AG04449 (cell line): ENCODE measurements around the gene OR52E4.

Experiments used
- CTCF ChIA-PET: fragments of 350-600 bp; formaldehyde crosslinking; extraction: SDS; loops from one replicate; lab custom pipeline; 2021; ENCODE audit warnings: antibody characterized with exemption; lab: Yijun Ruan, JAX
- POLR2A ChIA-PET: fragments of 400-600, 350-600 bp; formaldehyde crosslinking; extraction: SDS; loops from one replicate; lab custom pipeline; 2020; ENCODE audit warnings: antibody characterized with exemption, inconsistent platforms; lab: Yijun Ruan, JAX
- DNase-seq: peaks from one replicate; pipeline ENCODE4 v3.0.0-alpha.2; 2010; ENCODE audit warnings: low read depth, low spot score
- H3K4me3 ChIP-seq: 2 replicates; pipeline ENCODE4 v1.5.1; 2011; ENCODE audit warnings: low read depth, mild to moderate bottlenecking, control low read depth, low read length
- TF ChIP-seq, protein P1 (sequence below): IDR thresholded peaks from one replicate; pipeline ENCODE4 v1.5.1; 2011; ENCODE audit warnings: mild to moderate bottlenecking, moderate library complexity, low read length, control low read depth, inconsistent platforms; ENCODE audit not compliant: insufficient read depth; ENCODE audit errors: missing control alignments

OR52E4 gene

DNA sequence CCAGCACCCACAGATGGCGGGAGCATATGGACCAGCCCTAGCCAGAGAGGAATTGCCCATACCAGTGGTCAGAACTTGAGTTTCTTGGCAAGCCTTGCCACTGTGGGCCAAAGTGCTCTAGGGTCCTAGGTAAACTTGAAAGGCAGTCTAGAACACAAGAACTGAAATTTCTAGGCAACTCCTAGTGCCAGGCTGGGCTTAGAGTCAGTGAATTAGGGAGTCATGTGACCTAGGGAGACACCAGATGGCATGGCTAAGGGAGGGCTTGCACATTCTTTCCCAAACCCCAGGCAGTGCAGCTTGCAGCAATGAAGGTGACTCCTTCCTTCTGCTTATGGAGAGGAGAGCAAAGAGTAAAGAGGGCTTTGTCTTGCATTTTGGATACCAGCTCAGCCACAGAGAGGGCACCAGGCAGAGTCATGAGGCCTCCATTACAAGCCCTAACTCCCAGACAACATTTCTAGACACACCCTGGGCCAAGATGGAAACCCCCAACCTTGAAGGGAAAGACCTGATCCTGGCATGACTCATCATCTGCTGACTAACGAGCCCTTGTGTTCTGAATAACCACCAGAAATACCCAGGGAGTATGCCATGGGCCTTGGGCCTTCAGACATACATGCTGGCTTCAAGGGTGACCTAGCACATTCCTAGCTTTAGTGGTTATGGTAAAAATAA is 42.5 kb downstream of the OR52E4 start:
- TF ChIP-seq, protein P1, sequence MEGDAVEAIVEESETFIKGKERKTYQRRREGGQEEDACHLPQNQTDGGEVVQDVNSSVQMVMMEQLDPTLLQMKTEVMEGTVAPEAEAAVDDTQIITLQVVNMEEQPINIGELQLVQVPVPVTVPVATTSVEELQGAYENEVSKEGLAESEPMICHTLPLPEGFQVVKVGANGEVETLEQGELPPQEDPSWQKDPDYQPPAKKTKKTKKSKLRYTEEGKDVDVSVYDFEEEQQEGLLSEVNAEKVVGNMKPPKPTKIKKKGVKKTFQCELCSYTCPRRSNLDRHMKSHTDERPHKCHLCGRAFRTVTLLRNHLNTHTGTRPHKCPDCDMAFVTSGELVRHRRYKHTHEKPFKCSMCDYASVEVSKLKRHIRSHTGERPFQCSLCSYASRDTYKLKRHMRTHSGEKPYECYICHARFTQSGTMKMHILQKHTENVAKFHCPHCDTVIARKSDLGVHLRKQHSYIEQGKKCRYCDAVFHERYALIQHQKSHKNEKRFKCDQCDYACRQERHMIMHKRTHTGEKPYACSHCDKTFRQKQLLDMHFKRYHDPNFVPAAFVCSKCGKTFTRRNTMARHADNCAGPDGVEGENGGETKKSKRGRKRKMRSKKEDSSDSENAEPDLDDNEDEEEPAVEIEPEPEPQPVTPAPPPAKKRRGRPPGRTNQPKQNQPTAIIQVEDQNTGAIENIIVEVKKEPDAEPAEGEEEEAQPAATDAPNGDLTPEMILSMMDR, result no peak
- ChIA-PET CTCF (no interaction called here), POLR2A (no interaction called here)
- no peak overlapping the region for H3K4me3 ChIP-seq
- no peak for DNase-seq

DNA sequence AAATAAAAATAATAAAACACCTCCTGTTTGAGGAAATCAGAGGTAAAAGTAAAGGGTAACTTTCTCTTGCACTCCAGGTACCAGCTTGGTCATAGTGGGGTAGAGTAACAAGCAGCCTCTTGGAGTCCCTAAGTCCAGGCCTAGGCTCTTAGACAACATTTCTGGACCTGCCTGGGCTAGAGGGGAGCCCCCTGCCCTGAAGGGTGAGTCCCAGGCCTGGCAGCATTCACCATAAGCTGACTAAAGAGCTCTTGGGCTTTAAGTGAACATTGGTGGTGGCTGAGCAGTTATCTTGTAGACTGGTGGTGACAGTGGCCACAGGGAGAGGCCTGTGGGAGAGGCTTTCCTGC is 43.0 kb downstream of the OR52E4 start:
- ChIA-PET POLR2A (no interaction called here), CTCF (no interaction called here)
- TF ChIP-seq, protein P1, result no peak
- no peak for DNase-seq
- H3K4me3 ChIP-seq, result no peak overlapping the region

DNA sequence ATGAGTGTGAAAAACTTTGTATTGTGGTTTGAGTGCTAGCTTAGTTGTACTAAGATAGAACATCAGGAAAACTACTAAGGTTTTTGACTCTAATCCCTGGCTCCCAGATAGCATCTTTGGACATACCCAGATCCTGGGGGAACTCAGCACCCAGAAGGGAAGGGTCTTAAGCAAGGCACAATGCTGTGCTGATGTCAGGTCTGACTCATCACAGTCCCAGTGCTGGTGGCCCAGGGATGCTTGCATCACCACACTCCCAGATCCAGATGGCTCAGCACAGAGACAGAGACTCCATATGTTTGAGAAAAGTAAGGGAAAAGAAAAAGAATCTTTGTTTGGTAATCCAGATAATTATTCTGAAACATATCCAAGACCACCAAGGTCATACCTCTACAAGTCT is 43.4 kb downstream of the OR52E4 start:
- CTCF ChIA-PET, result no interaction called here
- H3K4me3 ChIP-seq, result no peak overlapping the region
- TF ChIP-seq, protein P1, result no peak
- POLR2A ChIA-PET, result no interaction called here
- no peak for DNase-seq

DNA sequence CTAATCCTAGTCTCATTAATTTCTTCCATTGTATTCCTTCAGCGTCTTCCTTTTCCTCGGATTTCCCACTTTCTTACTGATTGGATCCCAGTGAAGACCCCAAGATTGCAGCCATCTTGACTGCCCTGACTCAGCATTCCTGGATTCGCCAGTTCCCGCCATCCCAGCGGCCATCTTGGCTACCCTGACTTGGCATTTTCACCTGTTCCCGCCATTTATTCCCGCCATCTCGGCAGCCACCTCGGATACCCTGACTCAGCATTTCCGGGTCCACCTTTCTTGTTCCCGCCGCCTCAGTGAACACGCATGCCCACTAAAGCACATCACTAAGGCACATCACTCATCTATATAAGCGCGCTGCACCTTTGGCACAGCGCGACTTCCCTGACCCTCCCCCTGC is 47.8 kb downstream of the OR52E4 start:
- CTCF ChIA-PET, result no interaction called here
- TF ChIP-seq, protein P1, result no peak
- no peak overlapping the region for H3K4me3 ChIP-seq
- POLR2A ChIA-PET, result no interaction called here
- DNase-seq, result no peak

DNA sequence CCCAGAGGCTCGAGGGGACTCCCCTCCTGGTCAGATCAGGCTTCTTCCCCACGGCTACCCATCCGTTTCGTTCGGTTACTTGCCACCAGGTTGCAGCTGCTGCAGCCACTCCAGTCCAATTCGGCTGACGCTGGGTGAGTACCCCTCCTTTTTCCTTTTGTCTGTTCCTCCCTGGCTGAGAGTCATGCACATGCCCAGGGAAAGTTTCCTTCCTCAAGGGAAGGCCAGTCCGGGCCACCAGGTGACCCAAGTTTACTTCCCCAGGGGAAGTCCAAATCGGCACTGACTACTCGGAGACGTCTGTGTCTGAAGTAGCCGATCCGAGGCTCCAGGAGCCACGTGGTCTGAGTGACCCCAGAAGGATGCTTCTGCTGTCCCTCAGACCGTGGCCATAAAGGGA is 48.4 kb downstream of the OR52E4 start:
- TF ChIP-seq, protein P1, result no peak
- no peak for DNase-seq
- no peak overlapping the region for H3K4me3 ChIP-seq
- POLR2A ChIA-PET, result no interaction called here
- CTCF ChIA-PET, result no interaction called here

DNA sequence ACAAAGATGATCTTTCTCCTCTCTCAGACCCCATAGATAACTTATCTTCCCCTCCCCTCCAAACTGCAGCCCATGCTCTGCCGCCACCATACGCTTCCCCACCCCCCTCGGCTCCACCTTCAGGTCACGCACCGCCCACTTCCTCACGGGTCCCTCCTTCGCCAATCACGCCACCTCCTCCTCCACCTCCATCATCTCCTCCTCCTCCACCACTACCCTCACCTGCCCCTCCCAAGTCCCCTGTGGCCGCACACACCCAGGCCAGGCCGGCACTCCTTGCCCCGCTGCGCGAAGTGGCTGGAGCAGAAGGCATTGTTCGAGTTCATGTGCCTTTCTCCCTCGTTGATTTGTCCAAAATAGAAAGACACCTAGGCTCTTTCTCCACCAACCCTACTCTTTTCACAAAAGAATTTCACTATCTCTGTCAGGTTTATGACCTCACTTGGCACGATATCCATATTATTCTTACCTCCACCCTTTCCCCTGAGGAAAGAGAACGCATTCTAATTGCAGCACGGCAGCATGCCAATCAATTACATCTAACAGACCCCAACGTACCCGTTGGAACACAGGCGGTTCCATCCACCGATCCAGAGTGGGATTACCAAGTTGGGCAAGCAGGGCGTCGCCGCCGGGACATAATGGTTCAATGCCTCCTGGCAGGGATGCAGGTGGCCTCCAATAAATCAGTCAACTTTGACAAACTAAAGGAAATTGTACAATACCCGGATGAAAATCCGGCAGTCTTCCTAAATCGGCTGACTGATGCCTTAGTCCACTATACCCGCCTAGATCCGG is 49.3 kb downstream of the OR52E4 start:
- ChIA-PET CTCF (no interaction called here), POLR2A (no interaction called here)
- TF ChIP-seq, protein P1, result no peak
- no peak for DNase-seq
- no peak overlapping the region for H3K4me3 ChIP-seq
